ENCODE measurements around the gene SWT1. TPM values are rescaled to one million over a fixed set of nuclear protein-coding genes. Genes with fewer than 3 reads are reported as not detected.
A peak's percentile ranks its signal among the peaks of the same experiment; 100 is the strongest.

SWT1 gene
- total and polyA plus RNA-seq, 9 of the 15 experiments (the other 6 are each of a cell fraction or from before 2014, with no cell fraction given): 1.5 to 3.4 (median 2.3) TPM

GRCh38 chr1:185291652-185292051 is 134.7 kb downstream of the SWT1 start:
- WGBS (ENCODE audit: insufficient coverage, low coverage, missing lambda C conversion rate): 41% methylated on average over 1 of the region's 1 CpG
- no peaks in the 10 kb centered on the region for H3K9me1 ChIP-seq (ENCODE audit: control insufficient read depth, insufficient read depth, low read length)
- H3K9ac ChIP-seq (ENCODE audit: insufficient read depth in 1 of 2, low read depth in 2 of 2, low read length in 2 of 2): no peak overlapping the region; a peak in 2 of 4 replicates
- POLR2A ChIA-PET: interaction anchor here (0.9 to 1.5 kb wide), 2 partner anchors 13 to 15 kb away, joined by 3 to 5 read pairs; no protein-coding TSS in a partner anchor
- H3K9me3 ChIP-seq (replicated peaks; ENCODE audit: control insufficient read depth, insufficient read depth, low read depth, low read length): no peaks in the 10 kb centered on the region
- no TSS peak for BruUV-seq (replicated peaks)
- FAIRE-seq: no peak
- TF ChIP-seq HMBOX1 (IDR thresholded peaks at IDR 0.05) (peak; percentile 91), TAL1 (IDR thresholded peaks at IDR 0.05) (peak; percentile 31; the same call in 1 of the 2 replicates), PRPF4 (IDR thresholded peaks at IDR 0.05; ENCODE audit: insufficient read depth, low read depth, low read length, poor library complexity, severe bottlenecking) (no peak), ELK1 (CRISPR knock-in tag; IDR thresholded peaks at IDR 0.05) (no peak), TCF3 (CRISPR knock-in tag; IDR thresholded peaks at IDR 0.05) (peak; percentile 42; the same call in 1 of the 2 replicates), RBM22 (IDR thresholded peaks at IDR 0.05; ENCODE audit: low read depth, low read length, poor library complexity, severe bottlenecking) (peak; percentile 17), STAT5A (IDR thresholded peaks at IDR 0.05; ENCODE audit: borderline replicate concordance, low read length) (0 out of 2 replicates have a peak, but pooled peaks have one; percentile 16), TEAD4 (IDR thresholded peaks at IDR 0.05; ENCODE audit: low read length) (peak; percentile 66), TEAD4 (CRISPR knock-in tag; IDR thresholded peaks at IDR 0.05; ENCODE audit: borderline replicate concordance) (no peak), POLR2AphosphoS5 (IDR thresholded peaks at IDR 0.05; ENCODE audit: control insufficient read depth, insufficient read depth, low read depth, low read length) (peak; percentile 53; the same call in 1 of the 2 replicates), CBFA2T3 (IDR thresholded peaks at IDR 0.05) (peak; percentile 40; the same call in 1 of the 2 replicates), DDX20 (tag; IDR thresholded peaks at IDR 0.05; ENCODE audit: low read depth) (no peak)
- peaks cover 9 to 33% of the 10 kb centered on the region in 2 experiments; a peak in 3 of 5 replicates for H3K4me1 ChIP-seq (replicated peaks in 1 of 2; ENCODE audit: control insufficient read depth in 2 of 2, insufficient read depth in 2 of 2, low read length in 2 of 2)
- CTCF ChIA-PET (ENCODE audit: low intra/inter-chr PET ratio): interaction anchor here (0.7 kb wide), 1 partner anchor 1996 kb away, joined by 6 read pairs; no protein-coding TSS in a partner anchor
- no peak overlapping the region for H3K4me2 ChIP-seq (ENCODE audit: insufficient read depth, low read length)
- no peak overlapping the region for H3K4me3 ChIP-seq
- no peaks in the 10 kb centered on the region for H3K79me2 ChIP-seq (ENCODE audit: control insufficient read depth, insufficient read depth, low read length)
- no peaks in the 10 kb centered on the region for H3K27me3 ChIP-seq (ENCODE audit: control insufficient read depth in 2 of 2, insufficient read depth in 2 of 2, low read length in 2 of 2)
- DNase-seq (ENCODE audit: extremely low read depth in 1 of 4, low spot score in 3 of 4): peak in 2 of 4 experiments; percentile 32 to 55
- no peaks in the 10 kb centered on the region for H4K20me1 ChIP-seq (replicated peaks; ENCODE audit: control insufficient read depth, insufficient read depth, low read length)
- peak; percentile 50 for ATAC-seq
- H3K36me3 ChIP-seq (ENCODE audit: control insufficient read depth, insufficient read depth, low read length): peaks cover 28% of the 10 kb centered on the region
- intact Hi-C loops (cut with micrococcal nuclease): no loop called here
- in situ Hi-C loops (cut with MboI): no loop called here
- H2AFZ ChIP-seq (ENCODE audit: low read depth, low read length): no peak overlapping the region
- H3K27ac ChIP-seq (ENCODE audit: extremely low read depth, low read depth, low read length): no peak overlapping the region
